ENCODE measurements around the gene TMEM209.
"Not testable (repeated sequence)": the region's sequence is repeated elsewhere in the genome, so short reads cannot be mapped to it uniquely, and the experiment has no call there.

TMEM209 gene

GRCh38 chr7:130126840-130127239 is 78.4 kb downstream of the TMEM209 start:
- DNase-seq (ENCODE audit: low spot score), result not testable (repeated sequence)

- DNase-seq (ENCODE audit: low spot score), result no peak
Observed at GRCh38 chr7:130124711-130125110, 80.5 kb downstream of the TMEM209 start.

- DNase-seq (ENCODE audit: low spot score), result no peak
Observed at GRCh38 chr7:130123501-130123900, 81.7 kb downstream of the TMEM209 start.

GRCh38 chr7:130118801-130119200 is 86.4 kb downstream of the TMEM209 start:
- DNase-seq (ENCODE audit: low spot score), result no peak

- no peak for DNase-seq (ENCODE audit: low spot score)
Observed at GRCh38 chr7:130118294-130118693, 86.9 kb downstream of the TMEM209 start.

GRCh38 chr7:130114776-130115175 is 90.4 kb downstream of the TMEM209 start:
- DNase-seq (ENCODE audit: low spot score), result no peak
